ENCODE results near the gene EFCAB5. TPM values are rescaled to one million over a fixed set of nuclear protein-coding genes. Genes with fewer than 3 reads are reported as not detected.
"Not testable (repeated sequence)": the region's sequence is repeated elsewhere in the genome, so short reads cannot be mapped to it uniquely, and the experiment has no call there.

The EFCAB5 gene
- not detected for total RNA-seq
- long read RNA-seq = 0 reads

DNA sequence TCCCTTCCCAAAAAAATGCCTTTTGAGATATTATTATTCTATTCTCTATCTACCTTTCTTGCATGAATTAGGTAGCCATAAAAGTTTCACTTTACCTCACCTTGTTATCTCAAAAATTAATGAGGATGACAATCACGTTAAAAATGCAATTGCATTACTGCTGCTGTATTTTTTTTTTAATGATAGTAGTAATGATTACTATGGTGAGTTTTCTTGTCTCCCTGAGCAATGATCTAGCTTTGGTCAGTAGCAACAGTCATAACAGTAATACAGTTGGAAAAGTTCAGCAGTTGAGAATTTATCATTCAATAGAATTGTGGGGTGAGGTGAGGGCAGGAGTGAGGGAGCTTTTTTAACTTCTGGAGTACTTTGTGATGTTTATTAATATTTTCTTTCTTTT, at the start of gene EFCAB5:
Gene EFCAB5, plus strand, starts transcription at position 301 of the 400 bp plus-strand sequence. CDS start 163 bp downstream, outside the sequence.
- ATAC-seq (ENCODE audit: poor library complexity) (no peak), DNase-seq (no peak)
- intact Hi-C loops (cut with DNase I) = no loop called here

DNA sequence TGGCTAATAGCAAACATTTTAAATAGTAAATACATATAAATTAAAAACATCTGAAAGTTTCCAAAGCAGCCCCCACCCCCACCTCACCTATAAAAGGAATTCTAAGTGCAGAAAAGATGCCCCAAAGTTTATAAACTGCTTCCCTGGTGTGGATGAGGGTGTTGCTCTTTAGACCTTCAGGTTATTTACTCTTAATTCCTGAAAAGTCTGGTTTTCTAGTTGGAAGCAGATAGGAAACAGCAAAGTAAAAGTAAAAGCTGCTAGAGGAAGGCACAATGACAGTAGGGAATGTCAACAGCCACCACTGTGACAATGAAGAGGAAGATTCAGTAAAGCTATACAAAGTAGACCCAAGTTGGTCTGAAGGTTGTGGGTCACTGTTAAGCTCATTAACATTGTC, 49.2 kb upstream of the EFCAB5 start:
- no peak for ATAC-seq (ENCODE audit: poor library complexity)
- intact Hi-C loops (cut with DNase I) = no loop called here
- DNase-seq = no peak

DNA sequence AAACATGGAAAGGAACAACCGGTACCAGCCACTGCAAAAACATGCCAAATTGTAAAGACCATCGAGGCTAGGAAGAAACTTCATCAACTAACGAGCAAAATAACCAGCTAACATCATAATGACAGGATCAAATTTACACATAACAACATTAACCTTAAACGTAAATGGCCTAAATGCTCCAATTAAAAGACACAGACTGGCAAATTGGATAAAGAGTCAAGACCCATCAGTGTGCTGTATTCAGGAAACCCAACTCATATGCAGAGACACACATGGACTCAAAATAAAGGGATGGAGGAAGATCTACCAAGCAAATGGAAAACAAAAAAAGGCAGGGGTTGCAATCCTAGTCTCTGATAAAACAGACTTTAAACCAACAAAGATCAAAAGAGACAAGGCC, 44.3 kb upstream of the EFCAB5 start:
- ATAC-seq (ENCODE audit: poor library complexity); intact Hi-C loops (cut with DNase I); DNase-seq: not testable (repeated sequence)

DNA sequence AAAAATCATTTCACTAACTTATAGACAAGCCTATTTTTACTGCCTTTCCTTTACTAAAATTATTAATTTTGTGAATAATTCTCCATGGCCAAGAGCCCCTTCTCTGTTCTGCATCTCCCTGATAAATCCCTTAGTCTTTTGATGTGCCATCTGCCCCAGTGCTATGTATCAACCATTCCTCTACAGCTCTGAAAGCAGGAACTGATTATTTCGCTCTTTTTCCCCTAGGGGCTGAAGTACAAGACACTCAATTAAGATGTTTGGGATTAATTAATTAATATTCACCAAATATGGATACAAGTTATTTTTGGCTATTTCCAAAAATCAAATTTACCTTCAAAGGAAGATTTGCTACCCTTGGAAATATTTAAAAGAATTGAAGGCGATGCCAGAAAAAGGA, 38.0 kb upstream of the EFCAB5 start:
- intact Hi-C loops (cut with DNase I) = no loop called here
- no peak for ATAC-seq (ENCODE audit: poor library complexity)

DNA sequence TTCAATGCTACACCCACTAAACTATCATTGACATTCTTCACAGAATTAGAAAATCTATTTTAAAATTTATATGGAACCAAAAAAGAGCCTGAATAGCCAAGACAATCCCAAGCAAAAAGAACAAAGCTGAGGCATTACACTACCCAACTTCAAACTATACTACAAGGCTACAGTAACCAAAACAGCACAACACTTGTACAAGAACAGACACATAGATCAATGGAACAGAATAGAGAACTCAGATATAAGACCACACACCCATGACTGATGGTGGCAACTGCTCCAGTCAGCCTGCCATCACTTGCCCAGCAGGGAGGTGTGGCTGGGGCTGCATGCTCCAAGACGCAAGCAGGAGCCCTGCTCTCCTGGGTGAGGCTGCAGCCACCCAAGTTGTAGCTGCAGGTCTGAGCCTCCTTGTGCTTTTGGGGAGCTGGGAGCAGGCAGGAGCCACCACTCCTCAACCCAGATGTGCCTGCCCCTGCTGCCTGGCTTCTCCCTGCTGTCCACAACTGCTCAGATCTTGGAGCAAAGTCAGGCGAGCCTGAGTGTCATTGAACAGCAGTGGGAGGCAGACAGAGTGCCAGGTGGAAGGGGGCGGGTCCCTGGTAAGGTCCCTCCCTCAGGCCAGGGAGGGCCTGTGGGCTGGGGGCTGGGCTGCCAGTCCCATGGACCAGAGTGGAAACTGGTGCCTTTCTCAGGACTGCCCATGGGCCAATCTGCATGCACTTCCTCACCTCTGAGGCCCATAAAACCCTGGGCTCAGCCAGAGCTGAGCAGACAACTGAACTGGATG, 36.2 kb upstream of the EFCAB5 start:
- DNase-seq (no peak), ATAC-seq (ENCODE audit: poor library complexity) (no peak)
- intact Hi-C loops (cut with DNase I) = no loop called here

More for the DNA sequence above, 38.0 kb upstream of the EFCAB5 start:
- DNase-seq = no peak

DNA sequence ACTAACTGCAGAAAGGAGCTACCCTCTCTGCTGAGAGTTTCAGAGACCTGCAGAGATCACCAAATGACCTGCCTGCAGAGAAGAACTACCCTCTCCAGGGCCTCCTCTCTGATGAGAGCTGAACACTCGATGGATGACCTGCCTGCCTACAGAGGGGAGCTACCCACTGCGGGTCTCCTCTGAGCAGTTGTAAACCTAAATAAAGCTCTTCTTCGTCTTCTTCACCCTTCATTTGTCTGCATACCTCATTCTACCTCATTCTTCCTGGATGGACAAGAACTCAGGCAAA, 35.6 kb upstream of the EFCAB5 start:
- no peak for DNase-seq
- intact Hi-C loops (cut with DNase I) = no loop called here
- ATAC-seq (ENCODE audit: poor library complexity) = no peak

DNA sequence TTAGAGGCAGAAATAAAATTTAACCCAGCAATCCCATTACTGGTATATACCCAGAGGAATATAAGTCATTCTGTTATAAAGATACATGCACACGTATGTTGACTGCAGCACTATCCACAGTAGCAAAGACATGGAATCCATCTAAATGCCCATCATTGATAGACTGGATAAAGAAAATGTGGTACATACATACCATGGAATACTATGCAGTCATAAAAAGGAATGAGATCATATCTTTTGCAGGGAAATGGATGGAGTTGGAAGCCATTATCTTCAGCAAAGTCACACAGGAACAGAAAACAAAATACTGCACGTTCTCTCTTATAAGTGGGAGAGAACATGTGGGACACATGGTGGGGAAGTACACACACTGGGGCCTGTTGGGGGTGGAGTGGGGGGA, 34.5 kb upstream of the EFCAB5 start:
- intact Hi-C loops (cut with DNase I) = no loop called here
- no peak for ATAC-seq (ENCODE audit: poor library complexity)
- DNase-seq = no peak

DNA sequence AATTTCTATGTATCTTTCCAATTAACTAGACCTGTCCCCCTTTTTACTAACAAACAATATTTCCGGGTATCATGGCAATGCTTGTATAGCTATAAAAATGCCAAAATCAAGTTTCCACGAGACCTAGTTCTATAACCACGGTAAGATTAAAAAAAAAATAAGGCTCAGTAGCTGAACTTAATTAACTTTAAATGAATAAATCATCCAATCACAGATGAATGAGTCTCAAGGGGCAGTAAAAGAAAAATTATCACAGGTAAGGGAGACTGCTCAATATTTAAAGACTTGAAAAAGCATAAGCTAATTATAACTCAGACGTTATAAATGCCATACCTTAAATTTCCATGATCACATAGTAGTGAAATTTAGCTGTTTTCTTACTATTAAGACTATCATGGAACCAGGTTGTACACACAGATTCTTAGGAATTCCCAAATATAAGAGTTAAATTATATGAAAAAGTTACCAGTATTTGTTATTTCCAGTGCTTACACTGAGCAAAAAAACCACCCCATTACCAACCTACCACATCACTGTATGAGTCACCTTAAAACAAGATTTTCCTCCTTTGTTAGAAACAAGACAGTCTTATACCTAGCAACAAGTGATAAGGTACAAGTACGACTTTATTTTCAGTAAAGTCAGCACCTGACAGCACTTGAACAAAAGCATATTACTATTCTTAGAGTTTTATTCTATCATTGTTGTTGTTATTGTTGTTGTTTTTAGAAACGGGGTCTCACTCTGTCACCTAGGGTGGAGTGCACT, 32.0 kb upstream of the EFCAB5 start:
- DNase-seq (no peak), ATAC-seq (ENCODE audit: poor library complexity) (no peak)
- intact Hi-C loops (cut with DNase I) = no loop called here

DNA sequence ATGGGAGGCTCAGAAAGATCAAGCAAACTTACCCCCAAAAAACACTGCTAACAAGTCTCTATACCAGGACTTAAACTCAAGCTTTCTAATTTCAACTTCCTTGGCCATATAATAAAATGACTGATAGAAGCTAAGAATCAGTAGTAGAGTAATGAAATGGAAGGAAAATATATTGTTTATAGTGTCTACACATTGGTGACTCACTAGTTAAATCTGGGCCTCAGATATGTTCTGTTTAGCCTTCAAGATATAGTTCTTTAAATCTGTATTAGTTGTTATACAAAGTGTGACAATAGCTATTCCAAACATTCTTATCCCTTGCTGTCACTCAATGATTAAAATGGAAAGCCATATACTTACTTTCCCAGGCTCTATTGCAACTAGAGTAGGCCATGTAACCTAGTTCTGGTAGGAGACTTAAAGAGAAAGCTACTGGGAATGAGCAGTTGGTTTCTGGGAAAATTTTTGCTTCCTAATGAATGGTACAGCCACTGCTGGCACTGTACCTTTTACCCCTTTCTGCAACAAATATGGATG, 29.7 kb upstream of the EFCAB5 start:
- ATAC-seq (ENCODE audit: poor library complexity) = no peak
- intact Hi-C loops (cut with DNase I) = no loop called here
- DNase-seq = no peak

DNA sequence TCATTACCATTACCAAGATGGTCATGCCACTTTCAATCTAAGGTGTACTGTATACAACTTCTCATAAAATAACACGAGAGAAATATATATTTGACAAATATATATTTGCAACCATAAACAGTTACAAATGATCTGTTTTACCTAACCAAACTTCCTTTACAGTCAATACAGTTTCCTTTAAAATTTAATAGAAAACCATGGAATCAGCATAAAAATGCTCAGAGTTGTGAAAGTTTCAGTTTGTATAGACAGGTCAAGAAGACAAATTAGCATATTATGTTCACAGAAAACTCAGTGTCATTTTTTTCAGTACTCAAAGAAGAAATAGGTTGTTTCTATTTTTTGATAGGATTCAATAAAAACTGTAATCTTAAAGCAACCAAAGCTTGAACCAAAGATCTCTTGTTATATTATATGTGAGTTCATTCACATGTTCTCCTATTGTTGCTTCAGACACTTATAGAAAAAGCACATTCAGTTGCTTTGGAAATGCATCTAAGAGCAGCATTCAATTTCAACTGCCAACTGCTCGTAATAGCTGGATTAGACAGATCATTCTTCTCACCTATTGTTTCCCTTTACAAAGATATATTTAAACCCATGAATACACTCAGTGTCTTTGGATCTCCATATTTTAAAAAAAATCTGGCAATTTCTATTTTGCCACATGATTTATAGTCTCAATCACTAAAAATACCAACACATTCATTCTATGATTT, 26.5 kb upstream of the EFCAB5 start:
- no peak for ATAC-seq (ENCODE audit: poor library complexity)
- no peak for DNase-seq
- intact Hi-C loops (cut with DNase I) = no loop called here

DNA sequence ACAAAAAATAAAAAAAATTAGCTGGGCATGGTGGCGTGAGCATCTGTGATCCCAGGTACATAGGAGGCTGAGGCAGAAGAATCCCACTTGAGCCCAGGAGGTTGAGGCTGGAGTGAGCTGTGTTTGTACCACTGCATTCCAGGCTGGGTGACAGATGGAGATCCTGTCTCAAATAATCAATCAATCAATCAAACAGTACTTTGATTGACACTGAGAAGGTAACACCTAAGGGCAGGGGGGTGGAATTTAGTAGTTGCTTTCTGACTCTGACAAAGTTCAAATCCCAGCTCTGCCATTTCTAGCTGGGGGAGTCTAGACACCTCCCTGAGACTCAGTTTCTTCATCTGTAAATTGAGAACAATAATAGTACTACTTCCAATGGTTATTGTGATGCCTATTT, 23.4 kb upstream of the EFCAB5 start:
- no peak for ATAC-seq (ENCODE audit: poor library complexity)
- intact Hi-C loops (cut with DNase I) = no loop called here
- DNase-seq = no peak

DNA sequence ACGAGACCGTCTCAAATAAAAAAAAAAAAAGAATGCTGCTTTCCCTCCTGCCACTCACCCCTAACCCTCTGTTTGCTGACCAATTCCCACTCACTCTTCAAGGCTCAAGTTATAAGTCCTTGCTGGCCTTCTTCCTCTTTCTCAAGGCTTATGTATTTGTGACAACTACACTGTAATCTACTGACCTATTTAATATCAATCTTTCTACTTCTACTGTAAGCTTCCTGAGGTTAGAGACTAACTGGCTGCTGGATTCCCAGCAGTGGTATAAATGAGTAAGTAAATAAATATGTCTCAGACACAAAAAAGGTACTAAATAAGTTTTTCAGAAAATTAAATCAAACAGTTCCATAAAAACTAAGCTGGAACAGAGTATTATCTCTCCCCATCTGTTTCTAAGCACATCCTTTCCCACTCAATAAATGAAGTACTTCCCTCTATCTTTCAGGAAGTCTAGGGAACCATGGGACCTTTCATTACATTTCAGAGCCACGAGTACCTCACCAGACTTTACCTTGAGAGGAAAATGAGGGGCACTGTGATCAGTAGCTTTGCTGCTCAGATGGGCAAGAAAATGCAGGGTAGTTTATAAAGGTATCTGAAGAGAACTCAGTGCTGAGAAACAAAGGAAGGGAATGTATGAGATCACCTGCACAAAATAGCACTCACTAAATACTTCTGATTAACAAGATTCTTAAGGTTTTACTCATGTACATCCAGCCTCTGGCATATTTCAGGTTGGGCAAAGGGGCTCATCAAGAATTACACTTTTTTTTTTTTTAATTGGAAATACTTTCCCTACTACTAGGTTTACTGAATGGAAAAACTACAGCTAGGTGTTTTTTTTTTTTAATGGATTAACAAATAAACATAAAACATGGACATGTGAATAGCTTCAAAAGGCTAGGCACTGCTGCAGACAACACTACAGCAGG, 22.2 kb upstream of the EFCAB5 start:
- no peak for ATAC-seq (ENCODE audit: poor library complexity)
- intact Hi-C loops (cut with DNase I) = no loop called here

DNA sequence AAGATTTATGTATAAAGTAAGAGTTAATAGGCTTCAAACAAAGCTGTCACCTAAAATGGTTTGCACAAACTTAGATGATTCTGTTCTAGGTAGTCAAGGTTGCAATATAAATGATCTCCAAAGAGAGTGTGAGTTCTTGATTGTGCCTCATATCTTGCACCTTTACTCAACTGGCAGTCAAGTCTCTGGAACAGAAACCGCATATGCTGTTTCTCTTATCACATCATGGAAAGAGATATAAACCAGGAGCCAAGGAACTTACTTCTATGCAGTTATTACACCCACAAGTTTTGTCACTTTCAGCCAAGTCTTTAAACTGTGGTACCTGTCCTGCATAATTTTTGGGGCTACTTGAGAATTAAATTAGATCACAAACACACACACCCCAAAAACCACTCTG, 16.6 kb upstream of the EFCAB5 start:
- no peak for DNase-seq
- intact Hi-C loops (cut with DNase I) = loop anchor here (10.0 kb wide), 1 partner anchor 60 kb away; no protein-coding TSS in a partner anchor

More for the DNA sequence above, 22.2 kb upstream of the EFCAB5 start:
- no peak for DNase-seq

DNA sequence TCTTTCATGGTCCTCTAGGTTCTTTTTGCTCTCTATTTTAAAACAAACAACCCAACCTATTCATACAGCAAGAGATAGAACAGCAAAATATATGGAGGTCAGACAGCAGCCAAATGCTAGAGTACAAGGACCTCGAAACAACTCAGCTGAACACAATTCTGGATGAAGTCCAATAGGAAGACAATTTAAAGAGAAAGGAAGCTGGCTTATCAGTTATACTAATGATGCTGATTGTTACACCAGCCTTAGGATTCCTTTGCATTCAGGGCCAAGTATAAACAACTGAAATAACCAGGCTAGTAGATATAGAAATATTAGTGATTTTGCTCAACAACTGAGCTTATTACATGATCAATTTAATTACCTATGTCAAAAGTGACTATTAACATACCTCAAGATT, 13.9 kb upstream of the EFCAB5 start:
- no peak for DNase-seq
- intact Hi-C loops (cut with DNase I) = loop anchor here (10.0 kb wide), 1 partner anchor 63 kb away; no protein-coding TSS in a partner anchor
- ATAC-seq (ENCODE audit: poor library complexity) = no peak

More for the DNA sequence above, 16.6 kb upstream of the EFCAB5 start:
- no peak for ATAC-seq (ENCODE audit: poor library complexity)

DNA sequence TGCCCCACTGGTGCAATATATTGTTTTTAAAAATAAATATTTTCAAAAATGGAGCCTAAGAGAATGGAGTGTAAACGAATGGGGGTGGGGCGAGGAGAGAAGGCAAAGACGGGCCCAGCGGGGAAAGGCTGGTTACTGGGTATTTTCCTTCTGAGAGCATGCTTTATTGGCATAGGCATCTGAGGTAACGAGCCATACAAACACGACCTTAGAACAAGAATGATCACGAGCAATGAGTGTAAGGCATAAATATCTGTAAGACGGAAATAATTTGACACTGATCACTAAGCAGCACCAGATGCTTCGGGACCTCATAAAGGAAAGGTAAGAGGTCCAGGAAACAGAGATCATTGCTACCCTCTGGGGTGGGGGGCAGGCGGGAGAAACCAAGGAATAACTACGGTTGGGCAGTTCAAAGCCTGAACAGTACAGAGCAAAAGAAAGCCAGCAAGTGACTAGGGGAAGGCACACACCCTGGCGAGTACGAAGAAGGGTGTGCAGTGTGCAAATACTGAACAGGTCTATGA, 12.4 kb upstream of the EFCAB5 start:
- DNase-seq = no peak
- intact Hi-C loops (cut with DNase I) = loop anchor here (10.0 kb wide), 1 partner anchor 64 kb away; no protein-coding TSS in a partner anchor
- ATAC-seq (ENCODE audit: poor library complexity) = peak; percentile 19

DNA sequence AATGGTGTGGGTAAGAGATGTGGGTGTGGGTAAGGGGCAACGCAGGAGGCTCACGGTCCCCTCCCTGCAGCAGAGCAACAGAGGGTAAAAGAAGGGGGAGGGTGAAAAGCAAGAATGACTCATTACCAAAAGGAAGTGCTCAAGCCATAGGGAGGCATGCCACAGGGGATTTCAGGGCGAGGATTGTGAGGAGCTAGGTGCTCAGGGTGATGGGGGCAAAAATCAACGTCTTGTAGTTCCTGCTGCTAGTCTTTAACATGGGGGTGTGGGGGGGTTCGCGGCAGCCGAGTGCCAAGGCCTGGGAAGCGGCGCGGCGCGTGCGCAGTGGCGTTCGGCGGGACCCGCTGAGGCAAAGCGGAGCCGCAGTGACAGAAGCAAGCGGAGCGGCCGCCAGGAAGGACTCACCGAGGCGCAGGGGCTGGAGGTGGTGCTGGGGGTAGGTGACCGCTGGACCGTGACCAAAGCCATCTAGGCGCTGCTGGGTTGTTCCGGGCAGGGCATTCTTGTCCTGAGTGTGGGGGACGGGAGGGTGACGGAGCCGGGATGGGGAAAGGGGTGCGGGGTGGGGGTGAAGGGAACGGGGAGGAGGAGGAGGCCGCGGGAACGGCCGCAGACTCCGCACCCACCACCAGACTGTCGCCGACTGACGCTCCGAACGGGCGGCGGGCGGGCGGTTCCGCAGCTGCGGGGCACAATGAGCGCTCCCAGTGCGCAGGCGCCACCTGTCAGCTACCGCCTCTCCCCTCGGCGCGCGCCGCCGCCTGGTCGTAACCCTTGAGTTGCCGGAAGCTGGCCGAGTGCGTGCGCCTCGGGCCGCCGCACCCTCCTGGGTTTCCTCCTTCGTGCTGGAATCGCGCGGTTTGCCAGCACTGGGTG, 11.7 kb upstream of the EFCAB5 start, which contains the start of gene SSH2:
Gene SSH2, minus strand, starts transcription at position 696 of the 876 bp plus-strand sequence. Its CDS starts 228 bp downstream, at position 468.
- ATAC-seq (ENCODE audit: poor library complexity) (peak; percentile 98), DNase-seq (peak; percentile 94)
- intact Hi-C loops (cut with DNase I) = loop anchor here (2.0 to 10.0 kb wide), 2 partner anchors 65 to 121 kb away; no protein-coding TSS in a partner anchor
